RKO (cell line): ENCODE measurements around the gene FITM1.

Experiments
- DNase-seq: peaks from one replicate; pipeline ENCODE4 v3.0.0-alpha.2; 2016; ENCODE audit warnings: low spot score

The FITM1 gene

DNA sequence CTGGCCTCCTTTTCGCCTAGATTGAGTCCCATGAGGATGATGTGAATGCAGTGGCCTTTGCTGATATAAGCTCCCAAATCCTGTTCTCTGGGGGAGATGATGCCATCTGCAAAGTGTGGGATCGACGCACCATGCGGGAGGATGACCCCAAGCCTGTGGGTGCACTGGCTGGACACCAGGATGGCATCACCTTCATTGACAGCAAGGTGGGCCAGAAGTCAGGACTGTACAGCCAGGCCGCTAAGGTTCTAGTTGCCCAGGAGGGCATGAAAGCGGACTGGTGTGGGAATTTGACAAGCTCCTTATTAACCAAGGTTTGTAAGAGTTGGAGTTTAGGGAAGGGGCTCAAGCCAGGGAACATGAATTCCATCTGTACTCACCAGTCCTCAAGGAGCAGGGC lies 10.8 kb upstream of the FITM1 start:
- DNase-seq = no peak

DNA sequence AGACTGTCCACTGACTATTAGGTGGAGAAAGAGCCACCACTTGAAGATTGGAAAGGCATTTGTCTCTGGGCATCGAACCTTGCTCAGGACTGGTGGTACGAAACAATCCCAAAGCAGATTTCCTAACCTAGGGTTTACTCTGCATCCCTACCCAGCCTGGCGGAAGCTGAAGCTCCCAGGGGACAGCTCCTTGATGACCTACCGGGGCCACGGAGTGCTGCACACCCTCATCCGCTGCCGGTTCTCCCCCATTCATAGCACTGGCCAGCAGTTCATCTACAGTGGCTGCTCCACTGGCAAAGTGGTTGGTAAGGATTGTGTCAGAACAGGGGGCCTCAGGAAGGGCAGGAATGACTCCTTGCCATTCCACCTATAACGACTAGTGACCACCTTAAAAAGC lies 9.2 kb upstream of the FITM1 start:
- no peak for DNase-seq

DNA sequence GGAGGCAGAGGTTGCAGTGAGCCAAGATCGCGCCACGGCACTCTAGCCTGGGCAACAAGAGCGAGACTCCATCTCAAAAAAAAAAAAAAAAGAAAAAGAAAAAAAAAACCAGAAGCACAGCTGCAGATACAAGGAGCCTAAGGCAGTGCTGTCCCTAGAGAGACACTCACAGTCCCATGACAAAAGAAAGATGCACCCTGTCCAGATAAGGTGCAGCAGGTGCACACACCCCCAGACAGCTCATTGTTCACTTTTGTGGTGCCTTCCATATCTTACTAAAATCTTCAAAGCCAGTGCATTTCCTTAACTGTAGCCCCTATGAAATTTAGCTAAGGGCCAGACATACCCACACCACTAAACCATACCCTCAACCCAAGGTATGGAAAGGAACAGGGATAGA lies 8.0 kb upstream of the FITM1 start:
- no peak for DNase-seq

DNA sequence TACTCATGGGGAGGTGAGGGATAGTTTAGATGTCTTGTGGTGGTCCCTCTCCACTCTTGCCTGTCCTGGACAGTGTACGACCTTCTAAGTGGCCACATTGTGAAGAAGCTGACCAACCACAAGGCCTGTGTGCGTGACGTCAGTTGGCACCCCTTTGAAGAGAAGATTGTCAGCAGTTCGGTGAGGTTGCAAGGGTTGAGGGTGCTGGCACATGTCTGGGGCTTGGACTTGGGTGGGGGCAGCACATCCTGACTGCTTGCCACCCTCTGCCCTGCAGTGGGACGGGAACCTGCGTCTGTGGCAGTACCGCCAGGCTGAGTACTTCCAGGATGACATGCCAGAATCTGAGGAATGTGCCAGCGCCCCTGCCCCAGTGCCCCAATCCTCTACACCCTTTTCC lies 7.6 kb upstream of the FITM1 start:
- no peak for DNase-seq

DNA sequence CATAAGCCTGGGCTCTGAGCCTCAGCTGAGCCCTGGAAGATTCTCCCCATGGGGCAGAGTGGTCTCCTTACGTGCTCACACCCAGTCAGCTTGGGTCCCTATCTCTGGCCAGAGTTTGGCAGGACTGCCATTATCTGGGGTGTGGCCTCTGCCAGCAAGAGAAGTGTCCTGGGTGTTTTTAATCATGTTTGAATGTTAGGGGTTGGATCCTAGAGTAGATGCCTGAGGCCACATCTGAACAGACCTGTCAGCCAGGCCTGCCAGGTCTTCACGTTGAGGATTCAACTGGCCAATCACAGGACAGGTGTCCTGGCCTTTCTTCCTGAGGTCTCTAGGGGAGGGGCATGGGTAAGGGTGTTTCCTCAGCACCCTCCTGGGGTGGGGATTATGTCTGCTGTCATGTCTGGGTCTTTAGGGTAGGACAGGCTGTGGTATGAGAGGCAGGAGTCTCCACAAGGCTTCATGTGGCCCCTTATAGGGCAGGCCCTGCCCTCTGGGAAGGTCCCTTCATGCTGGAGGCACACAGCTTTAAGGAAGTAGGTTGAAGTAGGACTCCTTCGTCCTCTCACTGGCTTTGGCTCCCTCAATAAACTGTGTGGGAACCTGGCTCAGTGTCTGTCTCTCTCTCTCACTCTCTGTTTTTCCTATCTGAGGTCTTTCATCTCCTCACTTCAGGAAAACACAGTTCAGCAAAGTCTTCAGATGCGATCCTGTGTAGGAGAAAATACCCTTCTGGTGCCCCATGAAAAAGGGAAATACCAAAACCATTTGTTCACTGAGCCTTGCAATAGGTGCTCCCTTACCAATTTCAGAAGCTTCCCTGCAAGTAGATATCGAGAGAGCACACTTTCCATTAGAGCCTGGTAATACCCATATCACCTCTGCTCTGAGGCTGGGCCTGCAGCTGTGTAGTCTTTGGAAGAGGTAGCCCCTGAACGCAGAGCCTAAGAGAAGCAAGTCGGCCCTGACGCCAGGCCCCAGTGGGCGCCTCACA lies 6.7 kb upstream of the FITM1 start:
- no peak for DNase-seq

DNA sequence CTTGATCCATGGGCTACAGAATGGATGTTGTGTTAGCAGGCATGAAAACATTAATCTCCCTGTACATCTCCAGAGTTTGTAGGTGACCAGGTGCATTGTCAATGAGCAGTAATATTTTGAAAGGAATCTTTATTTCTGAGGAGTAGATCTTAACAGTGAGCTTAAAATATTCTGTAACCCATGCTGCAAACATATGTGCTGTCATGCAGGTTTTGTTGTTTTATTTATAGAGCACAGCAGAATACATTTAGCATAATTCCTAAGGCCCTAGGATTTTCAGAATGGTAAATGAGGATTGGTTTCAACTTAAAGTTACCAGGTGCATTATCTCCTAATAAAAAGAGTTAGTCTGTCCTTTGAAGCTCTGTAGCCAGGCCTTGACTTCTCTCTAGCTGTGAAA lies 3.5 kb upstream of the FITM1 start:
- DNase-seq = no peak

DNA sequence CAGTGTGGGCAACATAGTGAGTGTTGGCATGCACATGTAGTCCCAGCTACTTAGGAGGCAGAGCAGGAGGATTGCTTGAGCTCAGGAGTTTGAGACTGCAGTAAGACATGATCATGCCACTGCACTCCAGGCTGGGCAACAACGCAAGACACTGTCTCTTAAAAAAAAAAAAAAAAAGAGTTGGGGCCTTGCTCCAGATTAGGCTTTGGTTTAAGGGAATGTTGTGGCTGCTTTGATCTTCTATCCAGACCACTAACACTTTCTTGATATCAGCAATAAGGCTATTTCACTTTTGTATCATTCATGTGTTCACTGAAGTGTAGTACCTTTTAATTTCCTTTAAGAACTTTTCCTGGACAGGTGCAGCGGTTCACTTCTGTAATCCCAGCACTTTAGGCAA lies 2.8 kb upstream of the FITM1 start:
- DNase-seq = no peak

DNA sequence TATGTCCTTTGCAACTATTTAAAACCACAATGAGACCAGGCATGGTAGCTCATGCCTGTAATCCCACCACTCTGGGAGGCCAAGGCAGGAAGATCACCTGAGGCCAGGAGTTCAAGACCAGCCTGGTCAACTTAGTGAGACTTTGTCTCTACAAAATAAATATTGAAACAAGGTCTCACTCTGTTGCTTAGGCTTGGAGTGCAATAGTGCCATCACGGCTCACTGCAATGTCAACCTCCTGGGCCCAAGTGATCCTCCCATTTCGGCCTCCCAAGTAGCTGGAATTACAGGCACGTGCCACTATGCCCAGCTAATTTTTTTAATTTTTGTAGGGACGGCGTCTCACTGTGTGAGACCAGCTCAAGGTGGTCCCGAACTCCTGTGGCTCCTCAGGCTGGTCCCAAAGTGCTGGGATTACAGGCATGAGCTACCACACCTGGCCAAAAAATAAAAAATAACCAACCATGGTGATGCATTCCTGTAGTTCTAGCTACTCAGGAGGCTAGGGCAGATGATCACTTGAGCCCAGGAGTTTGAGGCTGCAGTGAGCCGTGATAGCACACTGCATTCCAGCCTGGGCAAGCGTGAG lies 955 bp upstream of the FITM1 start:
- DNase-seq = no peak

DNA sequence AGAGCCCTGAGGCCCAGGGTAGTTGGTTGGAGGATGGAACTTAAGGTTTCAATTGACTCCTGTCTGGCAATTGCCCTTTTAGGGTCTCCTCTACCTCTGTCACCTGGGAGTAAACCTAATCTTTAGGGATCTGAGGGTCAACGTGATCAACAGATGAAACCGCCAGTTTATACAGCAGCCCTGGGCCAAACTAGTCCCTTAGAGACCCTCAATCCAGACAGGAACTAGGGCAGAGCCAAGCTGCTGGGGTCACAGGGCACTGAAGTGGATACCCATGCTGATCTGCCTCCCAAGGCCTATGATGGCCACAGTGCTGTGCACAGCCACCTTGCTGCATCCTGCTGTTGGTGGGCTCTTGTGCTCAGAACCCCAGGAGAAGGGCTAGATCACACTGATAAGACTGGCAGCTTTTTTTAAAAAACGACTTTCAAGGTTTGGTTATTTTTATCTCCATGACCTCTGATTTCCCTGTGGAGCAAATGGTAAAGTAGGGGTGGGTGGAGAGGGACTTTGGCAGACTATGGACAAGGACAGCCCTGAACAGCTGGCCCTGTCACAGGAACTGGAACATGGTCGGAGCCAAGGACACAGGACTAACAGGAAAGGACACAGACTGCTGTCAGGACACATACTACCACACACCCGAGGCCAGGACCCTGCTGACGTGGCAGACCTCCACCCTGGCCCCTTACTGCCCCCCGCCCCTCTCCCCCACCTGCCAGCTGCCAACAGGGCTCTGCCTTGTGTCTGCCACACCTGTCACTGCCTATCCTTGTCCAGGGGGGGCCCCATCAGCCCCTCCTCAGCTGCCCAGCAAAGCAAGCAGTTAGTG lies 474 bp downstream of the FITM1 start:
- no peak for DNase-seq

DNA sequence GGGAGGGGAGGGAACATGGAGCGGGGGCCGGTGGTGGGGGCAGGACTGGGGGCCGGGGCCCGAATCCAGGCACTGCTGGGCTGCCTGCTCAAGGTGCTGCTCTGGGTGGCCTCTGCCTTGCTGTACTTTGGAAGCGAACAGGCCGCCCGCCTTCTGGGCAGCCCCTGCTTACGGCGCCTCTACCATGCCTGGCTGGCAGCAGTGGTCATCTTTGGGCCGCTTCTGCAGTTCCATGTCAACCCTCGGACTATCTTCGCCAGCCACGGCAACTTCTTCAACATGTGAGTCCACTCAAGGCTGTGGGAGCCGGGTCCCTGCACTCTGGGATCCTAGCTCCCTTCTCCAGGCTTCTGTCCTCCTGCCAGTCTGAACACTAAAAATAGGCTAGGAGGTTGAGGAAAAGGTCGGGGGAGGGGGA lies 1.1 kb downstream of the FITM1 start:
- no peak for DNase-seq

DNA sequence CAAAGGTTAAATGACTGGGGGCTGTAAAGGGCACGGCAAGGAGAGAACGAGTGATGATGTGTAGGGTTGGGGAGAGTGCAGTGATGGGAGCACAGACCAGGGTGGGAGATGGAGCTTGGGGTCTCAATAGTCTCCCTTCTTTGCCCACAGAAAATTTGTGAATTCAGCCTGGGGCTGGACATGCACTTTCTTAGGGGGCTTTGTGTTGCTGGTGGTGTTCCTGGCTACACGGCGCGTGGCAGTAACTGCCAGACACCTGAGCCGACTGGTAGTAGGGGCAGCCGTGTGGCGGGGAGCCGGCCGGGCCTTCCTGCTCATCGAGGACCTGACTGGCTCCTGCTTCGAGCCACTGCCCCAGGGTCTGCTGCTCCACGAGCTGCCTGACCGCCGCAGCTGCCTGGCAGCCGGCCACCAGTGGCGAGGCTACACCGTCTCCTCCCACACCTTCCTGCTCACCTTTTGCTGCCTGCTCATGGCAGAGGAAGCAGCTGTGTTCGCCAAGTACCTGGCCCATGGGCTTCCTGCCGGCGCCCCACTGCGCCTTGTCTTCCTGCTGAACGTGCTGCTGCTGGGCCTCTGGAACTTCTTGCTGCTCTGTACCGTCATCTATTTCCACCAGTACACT lies 1.7 kb downstream of the FITM1 start:
- no peak for DNase-seq

DNA sequence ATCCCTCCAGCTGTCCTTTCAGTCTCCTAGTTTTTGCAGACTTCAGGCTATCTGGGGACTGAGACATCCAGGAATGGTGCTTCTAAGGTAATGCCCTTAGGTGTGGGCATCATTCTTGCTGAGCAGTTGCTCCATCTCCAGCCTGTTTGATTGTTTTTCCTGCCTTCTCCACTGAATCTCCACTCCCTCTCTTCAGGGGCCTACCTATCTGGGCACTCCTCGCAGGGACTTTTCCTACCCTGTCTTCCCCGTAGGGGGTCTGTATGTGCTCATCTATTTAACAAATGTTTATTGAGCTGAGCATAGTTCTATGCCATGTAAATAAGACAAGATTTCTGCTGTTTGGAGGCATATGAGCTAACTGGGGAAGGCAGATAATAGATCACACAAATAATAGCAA lies 2.5 kb downstream of the FITM1 start:
- no peak for DNase-seq

DNA sequence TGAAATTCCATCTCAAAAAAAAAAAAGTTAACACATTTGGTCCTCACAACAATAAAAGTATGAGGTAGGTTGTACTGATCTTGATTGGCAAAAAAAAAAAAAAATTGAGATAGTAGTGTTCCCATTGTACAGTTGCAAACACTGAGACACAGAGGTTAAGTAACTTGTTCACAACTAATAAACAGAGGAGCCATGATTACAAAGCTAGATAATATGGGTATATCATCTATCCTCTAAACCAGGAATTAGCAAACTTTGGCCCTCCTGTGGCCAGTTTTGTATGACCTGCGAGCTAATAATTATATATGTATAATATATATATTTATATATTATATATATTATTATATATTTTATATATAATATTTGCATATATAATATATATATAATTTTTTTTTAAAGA lies 3.3 kb downstream of the FITM1 start:
- no peak for DNase-seq

DNA sequence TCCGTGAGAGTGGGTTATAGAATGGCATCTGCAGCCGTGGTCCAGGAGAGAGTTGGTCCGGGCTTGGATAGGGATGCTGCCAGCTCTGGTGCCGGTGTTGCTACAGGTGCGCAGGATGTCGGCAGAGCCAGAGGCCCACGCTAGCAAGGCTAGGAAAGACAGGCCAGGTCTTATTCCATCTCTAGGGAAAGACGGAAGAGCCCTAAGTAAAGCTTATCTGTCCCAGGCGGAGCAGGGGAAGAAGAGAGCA lies 5.0 kb downstream of the FITM1 start:
- DNase-seq = no peak

DNA sequence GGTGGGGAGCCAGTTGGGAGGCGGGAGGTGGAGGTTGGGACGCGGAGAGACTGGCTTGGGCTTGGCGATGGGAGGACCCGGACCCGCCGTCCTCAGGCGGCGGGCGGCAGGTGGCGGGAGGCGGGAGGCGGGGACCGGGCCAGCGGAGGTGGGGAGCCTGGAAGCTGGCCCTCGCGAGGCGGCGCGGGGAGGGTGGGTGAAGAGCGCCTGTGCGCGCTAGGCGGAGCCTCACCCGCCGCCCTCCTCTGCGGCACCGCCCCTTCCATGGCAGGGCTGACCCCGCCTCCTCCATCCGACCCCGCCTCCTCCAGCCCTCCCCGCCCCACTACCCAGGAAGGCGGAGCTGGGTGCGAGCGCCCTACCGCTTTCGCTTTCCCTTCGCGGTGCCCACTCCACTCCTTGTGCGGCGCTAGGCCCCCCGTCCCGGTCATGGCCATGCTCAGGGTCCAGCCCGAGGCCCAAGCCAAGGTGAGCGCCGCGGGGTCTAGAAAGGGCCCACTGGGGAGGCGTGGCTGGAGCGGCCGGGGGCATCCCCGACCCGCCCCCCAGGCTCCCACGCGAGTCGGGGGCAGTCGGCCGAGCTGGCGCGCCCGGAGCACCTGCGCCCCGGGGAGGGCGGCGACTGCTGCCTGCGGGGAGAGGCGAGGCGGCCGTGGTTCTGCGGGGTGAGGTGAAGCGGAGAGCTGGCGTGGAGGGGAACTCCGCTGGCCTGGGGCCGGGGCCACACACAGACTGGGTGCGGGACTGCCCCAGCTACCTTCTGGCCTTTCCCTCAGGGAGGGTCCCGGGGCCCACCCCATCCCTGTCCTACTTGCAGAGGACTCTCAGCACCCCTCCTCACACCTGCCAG lies 5.6 kb downstream of the FITM1 start, which contains the start of gene PSME1:
PSME1 (plus strand) TSS at position 361 of the 850 bp plus-strand sequence; CDS start at position 430, 69 bp downstream.
- peak; percentile 87 for DNase-seq

DNA sequence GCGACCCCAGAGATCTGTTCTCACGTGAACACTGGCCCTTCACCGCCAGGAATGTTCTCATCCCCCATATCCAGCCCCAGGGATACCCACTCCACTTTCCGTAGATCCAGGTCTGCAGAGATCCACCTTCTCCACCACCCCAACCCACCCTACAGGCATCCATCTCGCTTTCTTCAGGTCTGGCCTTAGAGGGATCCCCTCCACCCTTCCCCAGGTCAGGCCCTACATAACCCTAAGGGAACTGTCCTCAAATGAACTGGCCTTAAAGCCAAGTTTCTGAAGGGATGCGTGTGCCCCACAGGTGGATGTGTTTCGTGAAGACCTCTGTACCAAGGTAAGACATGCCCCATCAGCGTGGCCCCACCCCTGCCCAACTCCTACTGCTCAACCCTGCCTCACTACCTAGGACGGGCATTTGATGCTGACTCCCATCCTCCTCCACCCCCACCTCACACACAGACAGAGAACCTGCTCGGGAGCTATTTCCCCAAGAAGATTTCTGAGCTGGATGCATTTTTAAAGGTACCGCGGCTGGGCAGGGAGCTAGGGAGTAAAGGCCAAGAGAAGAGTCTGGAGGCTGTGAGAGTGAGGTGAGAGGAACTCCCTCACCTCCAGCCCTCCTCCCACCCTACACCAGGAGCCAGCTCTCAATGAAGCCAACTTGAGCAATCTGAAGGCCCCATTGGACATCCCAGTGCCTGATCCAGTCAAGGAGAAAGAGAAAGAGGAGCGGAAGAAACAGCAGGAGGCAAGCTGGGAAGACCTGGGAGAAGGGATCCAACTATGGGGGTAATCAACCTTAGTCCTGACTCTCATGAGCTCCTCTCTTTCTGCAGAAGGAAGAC lies 6.4 kb downstream of the FITM1 start:
- no peak for DNase-seq

DNA sequence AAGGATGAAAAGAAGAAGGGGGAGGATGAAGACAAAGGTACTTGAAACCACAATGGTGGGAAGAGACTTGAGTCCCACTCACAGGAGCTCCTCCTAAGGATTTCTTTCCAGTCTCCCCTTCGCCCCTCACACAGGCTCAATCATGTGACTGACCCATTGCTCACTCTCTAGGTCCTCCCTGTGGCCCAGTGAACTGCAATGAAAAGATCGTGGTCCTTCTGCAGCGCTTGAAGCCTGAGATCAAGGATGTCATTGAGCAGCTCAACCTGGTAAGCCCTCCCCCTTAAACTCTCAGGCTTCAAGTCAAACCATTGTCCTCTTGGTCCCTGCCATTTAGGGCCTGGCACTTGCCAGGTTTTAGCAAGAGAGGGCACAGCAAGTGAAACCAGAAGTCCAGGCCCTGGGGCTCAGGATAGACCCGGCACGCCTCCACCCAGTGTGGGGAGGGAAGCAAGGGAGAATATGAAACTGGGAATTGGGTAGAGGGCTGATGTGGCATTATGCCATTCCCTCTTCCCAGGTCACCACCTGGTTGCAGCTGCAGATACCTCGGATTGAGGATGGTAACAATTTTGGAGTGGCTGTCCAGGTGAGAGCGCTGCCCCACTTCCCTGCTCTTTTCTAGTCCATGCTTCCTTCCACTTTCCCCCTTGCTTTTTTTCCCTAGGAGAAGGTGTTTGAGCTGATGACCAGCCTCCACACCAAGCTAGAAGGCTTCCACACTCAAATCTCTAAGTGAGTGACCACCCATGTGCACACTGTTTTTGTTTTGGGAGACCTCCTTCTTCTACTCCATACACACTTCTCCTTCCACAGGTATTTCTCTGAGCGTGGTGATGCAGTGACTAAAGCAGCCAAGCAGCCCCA lies 7.3 kb downstream of the FITM1 start:
- no peak for DNase-seq

DNA sequence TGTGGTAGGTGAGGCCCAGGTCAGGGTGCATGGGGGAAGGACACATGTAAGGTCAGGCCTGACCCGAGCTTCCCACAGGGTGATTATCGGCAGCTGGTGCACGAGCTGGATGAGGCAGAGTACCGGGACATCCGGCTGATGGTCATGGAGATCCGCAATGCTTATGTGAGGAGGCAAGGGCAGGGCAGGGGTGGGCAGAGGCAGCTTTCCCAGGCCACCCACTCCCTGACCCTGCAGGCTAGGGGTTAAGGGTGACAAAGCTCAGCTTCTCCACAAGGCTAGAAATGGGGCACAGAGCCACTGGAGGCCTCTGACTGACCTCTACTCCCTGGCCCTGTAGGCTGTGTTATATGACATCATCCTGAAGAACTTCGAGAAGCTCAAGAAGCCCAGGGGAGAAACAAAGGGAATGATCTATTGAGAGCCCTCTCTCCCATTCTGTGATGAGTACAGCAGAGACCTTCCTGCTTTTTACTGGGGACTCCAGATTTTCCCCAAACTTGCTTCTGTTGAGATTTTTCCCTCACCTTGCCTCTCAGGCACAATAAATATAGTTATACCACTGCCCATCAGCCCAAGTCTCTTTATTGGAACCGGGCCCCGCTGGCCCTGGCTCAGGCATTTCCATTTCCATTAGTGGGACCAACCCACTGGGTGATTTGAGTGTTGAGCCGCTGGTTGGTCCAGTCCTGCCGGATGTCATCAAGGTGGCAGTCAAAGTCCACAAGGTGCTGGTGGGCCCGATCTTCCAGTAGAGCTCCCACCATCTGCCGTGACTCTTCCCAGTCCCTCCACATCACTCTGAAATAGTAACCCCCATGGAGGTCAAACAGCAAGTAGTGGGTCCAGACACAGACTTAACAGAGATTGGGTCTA lies 8.2 kb downstream of the FITM1 start:
- DNase-seq = no peak
